HG02623 (cell line): ENCODE results near the gene CBFA2T2.
"Not testable (repeated sequence)": the region's sequence is repeated elsewhere in the genome, so short reads cannot be mapped to it uniquely, and the experiment has no call there.

Experiments used
- ATAC-seq: cut with Tn5 transposase; IDR thresholded peaks from one replicate; pipeline ENCODE4 v1.9.1; 2021; ENCODE audit warnings: moderate library complexity; ENCODE audit not compliant: unreplicated experiment

Gene CBFA2T2

GRCh38 chr20:33569802-33570391 is 80.0 kb downstream of the CBFA2T2 start:
- no peak for ATAC-seq

- no peak for ATAC-seq
Measured at GRCh38 chr20:33570743-33571142, 80.8 kb downstream of the CBFA2T2 start.

- ATAC-seq: not testable (repeated sequence)
Measured at GRCh38 chr20:33573268-33573667, 83.4 kb downstream of the CBFA2T2 start.

GRCh38 chr20:33575282-33575681 is 85.4 kb downstream of the CBFA2T2 start:
- no peak for ATAC-seq

GRCh38 chr20:33576432-33577125 is 86.7 kb downstream of the CBFA2T2 start:
- ATAC-seq: no peak

GRCh38 chr20:33578510-33578909 is 88.6 kb downstream of the CBFA2T2 start:
- no peak for ATAC-seq

- ATAC-seq: no peak
Measured at GRCh38 chr20:33583143-33583542, 93.2 kb downstream of the CBFA2T2 start.

- no peak for ATAC-seq
Measured at GRCh38 chr20:33584976-33585375, 95.1 kb downstream of the CBFA2T2 start.

GRCh38 chr20:33585413-33585812 is 95.5 kb downstream of the CBFA2T2 start:
- ATAC-seq: no peak

GRCh38 chr20:33589059-33589458 is 99.2 kb downstream of the CBFA2T2 start:
- ATAC-seq: no peak

GRCh38 chr20:33591901-33592300 is 102.0 kb downstream of the CBFA2T2 start:
- not testable (repeated sequence) for ATAC-seq

- no peak for ATAC-seq
Measured at GRCh38 chr20:33594743-33595142, 104.8 kb downstream of the CBFA2T2 start.

GRCh38 chr20:33600414-33600813 is 110.5 kb downstream of the CBFA2T2 start:
- no peak for ATAC-seq

- ATAC-seq: no peak
Measured at GRCh38 chr20:33600981-33601380, 111.1 kb downstream of the CBFA2T2 start.

GRCh38 chr20:33601861-33602260 is 112.0 kb downstream of the CBFA2T2 start:
- no peak for ATAC-seq

GRCh38 chr20:33602826-33603590 is 113.1 kb downstream of the CBFA2T2 start:
- ATAC-seq: no peak

GRCh38 chr20:33604084-33604990 is 114.4 kb downstream of the CBFA2T2 start:
- ATAC-seq: no peak

GRCh38 chr20:33604991-33605370 is 115.1 kb downstream of the CBFA2T2 start:
- ATAC-seq: no peak

GRCh38 chr20:33606118-33606771 is 116.3 kb downstream of the CBFA2T2 start:
- no peak for ATAC-seq

GRCh38 chr20:33609504-33609903 is 119.6 kb downstream of the CBFA2T2 start:
- ATAC-seq: no peak
